CD1c-positive myeloid dendritic cell (primary cell): Measurements from ENCODE around the gene GNG12.
A peak's percentile ranks its signal among the peaks of the same experiment; 100 is the strongest.

ENCODE experiments used
- DNase-seq: peaks from one replicate; pipeline ENCODE4 v3.0.0-alpha.2; 2016; ENCODE audit errors: extremely low spot score

Gene GNG12

GRCh38 chr1:67708606-67709005, 124.7 kb downstream of the GNG12 start:
- no peak for DNase-seq

DNA sequence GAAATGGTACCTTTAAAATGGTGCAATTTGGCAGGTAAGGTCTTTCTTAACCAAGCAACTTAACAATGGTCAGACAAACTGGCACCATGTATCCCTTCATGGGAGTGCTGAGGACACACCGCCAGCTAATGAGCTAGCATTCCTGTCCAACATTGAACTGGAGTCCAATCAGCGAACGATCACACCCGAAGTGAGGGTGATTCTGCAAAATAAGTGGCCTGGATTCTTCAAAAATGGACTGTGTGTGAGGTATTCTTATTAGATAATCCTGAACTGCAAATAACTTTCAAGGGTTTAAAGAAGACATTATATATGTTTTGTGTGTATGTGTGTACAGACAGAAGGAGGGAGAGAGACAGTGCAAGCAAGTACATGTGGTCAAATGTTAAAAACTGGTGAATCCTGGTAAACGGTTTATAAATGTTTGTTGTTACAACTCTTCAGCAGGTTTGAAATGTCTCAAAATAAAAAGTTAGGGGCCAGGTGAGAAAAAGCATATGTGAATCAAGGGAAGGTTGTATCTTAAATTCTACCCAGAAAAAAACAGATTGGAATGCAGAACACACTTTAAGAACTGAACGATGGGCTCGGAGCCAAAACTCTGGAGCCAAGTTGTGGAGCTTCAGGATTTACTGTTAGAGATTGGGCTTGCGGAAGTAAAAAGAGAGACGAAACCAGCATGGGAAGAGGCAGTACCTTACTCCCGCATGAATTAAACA, 127.4 kb downstream of the GNG12 start:
- DNase-seq: no peak

- no peak for DNase-seq
Observed at GRCh38 chr1:67704351-67704750, 128.9 kb downstream of the GNG12 start.

- DNase-seq: no peak
Observed at GRCh38 chr1:67701876-67702275, 131.4 kb downstream of the GNG12 start.

DNA sequence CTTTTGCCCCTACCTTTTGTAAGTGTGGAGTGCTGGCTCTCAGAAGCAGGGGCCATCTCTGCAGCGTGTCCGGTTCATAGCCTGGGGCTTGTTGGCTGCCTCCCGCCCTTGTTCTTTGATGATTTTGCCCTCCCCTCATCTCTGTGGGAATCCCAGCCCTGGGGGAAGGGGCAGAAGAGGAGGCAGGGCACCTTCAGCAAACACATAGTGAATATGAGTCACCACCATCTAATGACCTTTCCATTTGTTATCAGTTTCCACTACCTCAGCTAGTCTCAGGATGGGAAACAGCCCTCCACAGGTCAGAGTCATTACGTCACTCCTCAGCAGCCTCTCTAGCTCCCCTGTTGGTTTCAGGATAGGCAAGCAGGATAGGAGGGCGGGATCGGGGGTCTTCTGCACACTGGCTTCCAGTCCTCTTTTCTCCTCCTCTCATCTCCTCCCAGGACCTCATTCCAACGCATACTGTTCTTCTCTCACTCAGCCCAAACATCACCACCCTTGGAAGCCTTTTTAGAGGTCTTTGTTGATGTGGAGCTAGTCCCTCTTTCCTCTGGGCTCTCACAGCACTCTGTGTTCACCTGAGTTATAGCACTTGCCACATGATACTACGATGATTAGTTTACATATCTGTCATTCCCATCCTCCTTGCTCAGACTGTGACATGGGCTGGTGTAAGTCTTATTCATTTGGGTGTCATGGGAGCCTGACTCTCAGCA, 132.4 kb downstream of the GNG12 start:
- DNase-seq: no peak

DNA sequence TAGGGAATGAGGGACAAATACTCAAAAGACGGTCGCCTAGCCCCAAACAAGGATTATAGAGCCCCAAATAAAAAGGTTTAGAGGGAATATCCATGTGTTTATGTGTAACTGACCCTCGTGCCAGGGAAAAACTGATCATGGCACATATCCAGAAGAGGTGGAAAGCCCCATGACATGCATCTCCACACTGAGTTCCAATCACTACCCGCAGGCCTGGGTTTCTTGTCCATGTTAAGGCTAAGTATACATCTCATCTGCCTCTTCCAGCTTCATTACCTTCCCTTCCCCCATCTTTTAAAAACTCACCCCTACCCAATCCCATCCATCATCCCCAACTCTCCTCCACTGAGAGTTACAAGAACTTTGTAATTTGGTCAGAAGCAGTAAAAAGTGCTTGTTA, 133.0 kb downstream of the GNG12 start:
- no peak for DNase-seq

- DNase-seq: no peak
Observed at GRCh38 chr1:67696708-67697107, 136.6 kb downstream of the GNG12 start.

- DNase-seq: no peak
Observed at GRCh38 chr1:67695963-67696362, 137.3 kb downstream of the GNG12 start.

- no peak for DNase-seq
Observed at GRCh38 chr1:67691712-67692111, 141.6 kb downstream of the GNG12 start.

GRCh38 chr1:67690411-67690810, 142.9 kb downstream of the GNG12 start:
- no peak for DNase-seq

GRCh38 chr1:67690018-67690363, 143.3 kb downstream of the GNG12 start:
- no peak for DNase-seq

- no peak for DNase-seq
Observed at GRCh38 chr1:67689267-67690017, 143.8 kb downstream of the GNG12 start.

DNA sequence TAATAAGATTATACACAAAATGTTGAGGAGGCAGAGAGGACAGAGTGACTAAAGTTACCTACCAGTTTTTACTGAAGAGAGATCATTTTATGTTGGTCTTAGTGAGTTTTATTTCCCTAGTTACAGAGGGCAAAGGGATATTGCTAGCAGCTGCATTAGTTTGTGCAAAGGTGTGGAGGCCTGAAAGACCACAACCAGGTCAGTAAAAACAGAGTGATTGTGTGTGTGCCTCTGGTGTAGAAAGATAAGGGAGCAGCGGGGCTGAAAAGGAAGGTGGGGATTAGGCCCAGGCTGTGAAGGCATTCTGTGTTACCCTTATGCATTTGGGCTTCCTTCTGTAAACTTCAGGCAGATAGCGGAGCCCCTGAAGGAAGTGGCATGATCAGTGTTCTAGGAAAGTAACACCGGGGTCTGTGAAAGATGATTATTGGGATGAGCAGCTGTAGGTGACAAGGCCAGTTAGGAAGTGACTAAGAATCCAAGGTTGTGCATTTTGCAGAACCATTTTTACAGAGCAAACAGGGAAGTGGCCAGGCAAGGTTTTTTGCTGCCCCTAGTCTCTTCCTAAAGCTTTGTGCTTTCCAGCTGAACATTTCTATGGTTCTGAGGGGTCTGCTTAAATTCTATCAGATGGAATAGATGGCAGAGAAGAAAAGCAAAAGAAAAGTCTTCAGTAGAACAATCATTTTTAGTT, 144.6 kb downstream of the GNG12 start:
- DNase-seq: peak; percentile 68

DNA sequence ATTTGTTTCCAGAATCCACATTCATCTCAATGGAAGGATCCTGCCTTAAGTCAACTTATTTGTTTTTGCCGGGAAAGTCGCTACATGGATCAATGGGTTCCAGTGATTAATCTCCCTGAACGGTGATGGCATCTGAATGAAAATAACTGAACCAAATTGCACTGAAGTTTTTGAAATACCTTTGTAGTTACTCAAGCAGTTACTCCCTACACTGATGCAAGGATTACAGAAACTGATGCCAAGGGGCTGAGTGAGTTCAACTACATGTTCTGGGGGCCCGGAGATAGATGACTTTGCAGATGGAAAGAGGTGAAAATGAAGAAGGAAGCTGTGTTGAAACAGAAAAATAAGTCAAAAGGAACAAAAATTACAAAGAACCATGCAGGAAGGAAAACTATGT, 145.6 kb downstream of the GNG12 start:
- DNase-seq: no peak

DNA sequence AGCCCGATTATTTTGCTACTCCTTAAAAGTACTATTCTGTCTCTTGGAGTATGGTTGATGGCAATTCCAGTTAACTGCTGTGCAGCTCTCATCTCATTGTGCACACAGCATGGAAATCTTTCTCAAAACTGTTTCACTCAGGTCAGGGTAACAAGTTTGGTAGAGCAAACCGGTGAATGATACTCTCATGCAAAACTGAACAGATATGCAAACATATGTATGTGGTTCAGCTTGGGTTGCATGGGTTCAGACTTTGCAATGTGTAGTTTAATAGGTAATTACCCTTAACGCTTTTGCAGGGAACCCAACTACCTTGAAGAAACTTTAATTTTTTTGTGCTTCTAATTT, 146.1 kb downstream of the GNG12 start:
- DNase-seq: no peak

DNA sequence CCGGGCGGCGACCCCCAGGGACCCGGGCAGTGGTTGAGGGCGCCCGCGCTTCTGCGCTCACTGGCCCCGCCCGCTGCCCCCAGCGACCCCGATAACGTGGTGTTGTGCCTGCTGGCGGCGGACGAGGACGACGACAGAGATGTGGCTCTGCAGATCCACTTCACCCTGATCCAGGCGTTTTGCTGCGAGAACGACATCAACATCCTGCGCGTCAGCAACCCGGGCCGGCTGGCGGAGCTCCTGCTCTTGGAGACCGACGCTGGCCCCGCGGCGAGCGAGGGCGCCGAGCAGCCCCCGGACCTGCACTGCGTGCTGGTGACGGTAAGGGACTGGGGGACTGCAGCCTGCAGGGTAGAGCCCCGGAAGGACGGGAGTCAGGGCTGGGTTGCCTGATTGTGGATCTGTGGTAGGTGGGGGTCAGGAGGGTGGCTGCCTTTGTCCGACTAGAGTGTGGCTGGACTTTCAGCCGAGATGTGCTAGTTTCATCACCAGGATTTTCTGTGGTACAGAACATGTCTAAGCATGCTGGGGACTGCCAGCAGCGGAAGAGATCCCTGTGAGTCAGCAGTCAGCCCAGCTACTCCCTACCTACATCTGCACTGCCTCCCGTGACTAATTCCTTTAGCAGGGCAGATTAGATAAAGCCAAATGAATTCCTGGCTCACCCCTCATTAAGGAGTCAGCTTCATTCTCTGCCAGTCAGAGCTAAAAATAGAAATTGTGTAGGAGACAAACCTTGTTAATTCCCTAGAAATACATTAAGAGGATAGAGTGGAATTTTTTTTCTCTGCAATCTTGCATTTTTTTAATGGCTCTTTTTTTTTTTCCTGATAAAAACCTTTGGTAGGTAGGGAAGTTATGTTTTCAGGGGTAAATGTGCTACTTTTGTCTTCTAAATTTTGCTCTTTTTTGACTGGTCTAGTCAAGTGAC, 146.7 kb downstream of the GNG12 start:
- DNase-seq: peak; percentile 79

DNA sequence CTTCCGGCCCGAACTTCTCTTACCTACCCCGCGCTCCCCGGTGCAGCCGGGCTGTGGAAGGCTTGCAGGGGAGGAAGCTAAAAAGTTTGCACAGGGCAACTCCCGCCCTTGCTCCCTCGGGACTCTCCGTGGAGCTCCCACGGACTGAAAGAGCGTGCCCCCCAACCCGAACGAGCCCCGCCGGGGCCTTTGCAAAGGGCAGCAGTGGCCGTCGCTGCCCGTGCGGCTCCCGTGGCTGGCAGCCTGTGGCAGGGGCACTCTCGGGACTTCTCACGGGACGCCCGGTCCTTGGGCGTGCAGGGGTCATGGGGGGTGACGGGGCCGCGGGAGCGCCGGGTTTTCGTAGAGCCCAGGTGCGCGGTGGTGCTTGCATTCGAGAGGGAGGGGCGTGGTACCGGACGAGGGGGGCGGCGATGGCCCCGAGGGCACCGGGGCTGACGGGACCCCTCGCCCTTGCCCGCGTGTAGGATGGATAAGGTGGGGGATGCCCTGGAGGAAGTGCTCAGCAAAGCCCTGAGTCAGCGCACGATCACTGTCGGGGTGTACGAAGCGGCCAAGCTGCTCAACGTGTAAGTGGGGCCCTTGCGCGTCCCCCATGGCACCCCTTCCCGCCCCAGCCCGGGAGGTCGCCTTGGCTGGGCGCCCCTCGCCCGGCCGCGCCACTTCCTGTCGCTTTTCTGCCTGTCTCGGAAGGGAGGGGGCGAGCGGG, 147.6 kb downstream of the GNG12 start:
- DNase-seq: peak; percentile 53

DNA sequence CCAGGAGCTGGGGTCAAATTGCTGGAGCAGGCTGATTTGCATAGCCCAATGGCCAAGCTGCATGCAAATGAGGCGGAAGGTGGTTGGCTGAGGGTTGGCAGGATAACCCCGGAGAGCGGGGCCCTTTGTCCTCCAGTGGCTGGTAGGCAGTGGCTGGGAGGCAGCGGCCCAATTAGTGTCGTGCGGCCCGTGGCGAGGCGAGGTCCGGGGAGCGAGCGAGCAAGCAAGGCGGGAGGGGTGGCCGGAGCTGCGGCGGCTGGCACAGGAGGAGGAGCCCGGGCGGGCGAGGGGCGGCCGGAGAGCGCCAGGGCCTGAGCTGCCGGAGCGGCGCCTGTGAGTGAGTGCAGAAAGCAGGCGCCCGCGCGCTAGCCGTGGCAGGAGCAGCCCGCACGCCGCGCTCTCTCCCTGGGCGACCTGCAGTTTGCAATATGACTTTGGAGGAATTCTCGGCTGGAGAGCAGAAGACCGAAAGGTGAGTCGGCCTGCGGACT, 148.2 kb downstream of the GNG12 start, which contains the start of gene GADD45A:
TSS of gene GADD45A (plus strand) at position 135 of the 491 bp plus-strand sequence. CDS start at position 429, 294 bp downstream.
- peak; percentile 98 for DNase-seq

DNA sequence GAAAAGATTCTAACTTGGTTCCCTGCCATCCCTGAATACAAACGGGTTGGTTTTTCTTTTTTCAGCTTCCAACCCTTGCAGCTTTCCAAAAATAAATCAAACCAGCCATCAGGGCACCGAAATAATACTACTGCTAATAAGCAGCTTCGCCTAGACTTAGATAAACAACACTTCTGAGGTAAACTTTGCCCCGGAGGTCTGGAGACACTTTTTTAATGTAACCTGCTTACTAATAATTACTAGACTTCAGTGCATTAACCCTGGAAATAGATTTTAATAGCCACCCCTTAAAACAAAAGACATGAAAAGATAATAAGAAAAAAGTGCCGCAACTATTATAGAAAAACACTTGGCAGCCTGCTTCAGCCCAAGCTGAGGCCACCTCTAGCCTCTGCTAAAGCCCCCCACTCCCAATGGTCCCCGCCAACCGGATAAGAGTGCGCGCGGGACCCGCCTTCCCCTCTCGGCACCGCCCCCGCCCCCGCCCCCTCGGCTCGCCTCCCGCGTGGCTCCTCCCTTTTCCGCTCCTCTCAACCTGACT, 148.7 kb downstream of the GNG12 start:
- DNase-seq: no peak
